Activated CD4-positive, alpha-beta T cell treated with anti-CD3 and anti-CD28 coated beads for 36 hours (primary cell): ENCODE results near the gene SHC3. TPM values are rescaled to one million over a fixed set of nuclear protein-coding genes. Genes with fewer than 3 reads are reported as not detected.

ENCODE experiments used
- ATAC-seq: fragments of 200-7000 bp; cut with Tn5 transposase; one replicate; pipeline ENCODE4 v1.10.0; 2021; ENCODE audit warnings: mild to moderate bottlenecking, moderate library complexity
- CTCF ChIA-PET: fragments of 350-600 bp; sonication (Branson Sonifier 250); formaldehyde crosslinking; loops from one replicate; lab custom pipeline; 2021; ENCODE audit warnings: antibody characterized with exemption; lab: Charles Lee
- POLR2A ChIA-PET: fragments of 350-600 bp; sonication (Branson Sonifier 250); formaldehyde crosslinking; loops from one replicate; lab custom pipeline; 2021; ENCODE audit warnings: antibody characterized with exemption, inconsistent platforms; lab: Charles Lee
- DNase-seq: peaks from one replicate; pipeline ENCODE4 v3.0.0-alpha.2; 2020
- H3K27ac Mint-ChIP-seq: one replicate; pipeline ENCODE4 v1.8.0; 2021; ENCODE audit warnings: mixed read lengths
- H3K27me3 Mint-ChIP-seq: one replicate; pipeline ENCODE4 v1.8.0; 2021; ENCODE audit warnings: mixed read lengths
- H3K36me3 Mint-ChIP-seq: one replicate; pipeline ENCODE4 v1.8.0; 2021; ENCODE audit warnings: low read depth, mixed read lengths
- H3K4me1 Mint-ChIP-seq: one replicate; pipeline ENCODE4 v1.8.0; 2021; ENCODE audit warnings: mixed read lengths
- H3K4me3 Mint-ChIP-seq: one replicate; pipeline ENCODE4 v1.8.0; 2021; ENCODE audit warnings: mild to moderate bottlenecking, moderate library complexity, mixed read lengths
- H3K9me3 Mint-ChIP-seq: one replicate; pipeline ENCODE4 v1.8.0; 2021; ENCODE audit warnings: low read depth, mixed read lengths
- intact Hi-C, 2 experiments: fragments of 100-400 bp; cut with DNase I in 1 of 2; cut with micrococcal nuclease in 1 of 2; formaldehyde crosslinking; loops; one replicate each; pipeline versions ENCODE4 v1.14.2 to v1.15.1; 2022 to 2024; cut with DNase I, micrococcal nuclease
- total RNA-seq, 2 experiments: library from RNA; stranded (reverse); gene quantifications; one replicate each; pipeline ENCODE4 v1.2.3, GENCODE V29; 2021

Gene SHC3
- not detected for total RNA-seq

- ATAC-seq, result no peak
- POLR2A ChIA-PET, result no interaction called here
- H3K27me3 Mint-ChIP-seq, result peaks cover 44% of the 10 kb centered on the region
Observed at GRCh38 chr9:89177944-89178829, at the start of gene SHC3. Gene SHC3, minus strand, starts transcription at chr9:89178818. Its CDS starts 358 bp downstream, at chr9:89178460.

GRCh38 chr9:89225991-89226471, 47.4 kb upstream of the SHC3 start:
- Mint-ChIP-seq H3K36me3 (no peaks in the 10 kb centered on the region), H3K27me3 (peaks cover 25% of the 10 kb centered on the region), H3K4me3 (no peak overlapping the region), H3K9me3 (no peaks in the 10 kb centered on the region), H3K27ac (no peak overlapping the region), H3K4me1 (no peaks in the 10 kb centered on the region)
- ATAC-seq (no peak), DNase-seq (no peak)
- ChIA-PET CTCF (no interaction called here), POLR2A (no interaction called here)
- intact Hi-C loops, result no loop called here

More at GRCh38 chr9:89177944-89178829, at the start of gene SHC3:
- CTCF ChIA-PET, result no interaction called here
- H3K4me1 Mint-ChIP-seq, result peaks cover 24% of the 10 kb centered on the region
- H3K9me3 Mint-ChIP-seq, result no peaks in the 10 kb centered on the region
- intact Hi-C loops, result no loop called here
- no peaks in the 10 kb centered on the region for H3K36me3 Mint-ChIP-seq
- H3K27ac Mint-ChIP-seq, result no peak within 1 kb of the TSS
- peak; percentile 34 for DNase-seq
- H3K4me3 Mint-ChIP-seq, result peak within 1 kb of the TSS; percentile 55

GRCh38 chr9:89225587-89225986, 47.0 kb upstream of the SHC3 start:
- H3K27me3 Mint-ChIP-seq, result peaks cover 24% of the 10 kb centered on the region
- ATAC-seq (no peak), DNase-seq (no peak)
- H3K27ac Mint-ChIP-seq, result no peak overlapping the region
- H3K4me3 Mint-ChIP-seq, result no peak overlapping the region
- no peaks in the 10 kb centered on the region for H3K4me1 Mint-ChIP-seq
- no peaks in the 10 kb centered on the region for H3K36me3 Mint-ChIP-seq
- POLR2A ChIA-PET, result no interaction called here
- intact Hi-C loops, result no loop called here
- CTCF ChIA-PET, result no interaction called here
- no peaks in the 10 kb centered on the region for H3K9me3 Mint-ChIP-seq

- intact Hi-C loops, result no loop called here
- no peaks in the 10 kb centered on the region for H3K9me3 Mint-ChIP-seq
- no peak for ATAC-seq
- no peaks in the 10 kb centered on the region for H3K4me1 Mint-ChIP-seq
- no peak overlapping the region for H3K4me3 Mint-ChIP-seq
- POLR2A ChIA-PET, result no interaction called here
- CTCF ChIA-PET, result interaction anchor here (0.6 to 0.7 kb wide), 2 partner anchors 53 to 134 kb away, joined by 3 read pairs; no protein-coding TSS in a partner anchor
- no peak overlapping the region for H3K27ac Mint-ChIP-seq
- H3K27me3 Mint-ChIP-seq, result peaks cover 22% of the 10 kb centered on the region
- no peak for DNase-seq
- H3K36me3 Mint-ChIP-seq, result no peaks in the 10 kb centered on the region
Observed at GRCh38 chr9:89225036-89225435, 46.4 kb upstream of the SHC3 start.

GRCh38 chr9:89224633-89225032, 46.0 kb upstream of the SHC3 start:
- Mint-ChIP-seq H3K9me3 (no peaks in the 10 kb centered on the region), H3K4me1 (no peaks in the 10 kb centered on the region), H3K27me3 (peaks cover 19% of the 10 kb centered on the region), H3K27ac (no peak overlapping the region), H3K36me3 (no peaks in the 10 kb centered on the region), H3K4me3 (no peak overlapping the region)
- DNase-seq (no peak), ATAC-seq (no peak)
- intact Hi-C loops, result no loop called here
- POLR2A ChIA-PET, result no interaction called here
- CTCF ChIA-PET, result interaction anchor here (0.5 to 0.7 kb wide), 3 partner anchors 54 to 607 kb away, joined by 3 read pairs; no protein-coding TSS in a partner anchor

GRCh38 chr9:89223396-89223977, 44.9 kb upstream of the SHC3 start:
- ATAC-seq (no peak), DNase-seq (no peak)
- Mint-ChIP-seq H3K9me3 (no peaks in the 10 kb centered on the region), H3K4me3 (no peak overlapping the region), H3K36me3 (no peaks in the 10 kb centered on the region), H3K27me3 (peaks cover 21% of the 10 kb centered on the region), H3K27ac (no peak overlapping the region), H3K4me1 (no peaks in the 10 kb centered on the region)
- intact Hi-C loops, result no loop called here
- POLR2A ChIA-PET, result no interaction called here
- CTCF ChIA-PET, result no interaction called here

GRCh38 chr9:89219637-89220036, 41.0 kb upstream of the SHC3 start:
- ChIA-PET POLR2A (no interaction called here), CTCF (no interaction called here)
- Mint-ChIP-seq H3K36me3 (no peaks in the 10 kb centered on the region), H3K27me3 (peaks cover 10% of the 10 kb centered on the region), H3K9me3 (no peaks in the 10 kb centered on the region), H3K27ac (no peak overlapping the region), H3K4me1 (no peaks in the 10 kb centered on the region), H3K4me3 (no peak overlapping the region)
- intact Hi-C loops, result no loop called here
- DNase-seq (no peak), ATAC-seq (no peak)

GRCh38 chr9:89218040-89218928, 39.7 kb upstream of the SHC3 start:
- peaks cover 12% of the 10 kb centered on the region for H3K27me3 Mint-ChIP-seq
- H3K36me3 Mint-ChIP-seq, result no peaks in the 10 kb centered on the region
- no peak overlapping the region for H3K27ac Mint-ChIP-seq
- no peaks in the 10 kb centered on the region for H3K9me3 Mint-ChIP-seq
- ChIA-PET CTCF (no interaction called here), POLR2A (no interaction called here)
- no peak for DNase-seq
- no peaks in the 10 kb centered on the region for H3K4me1 Mint-ChIP-seq
- ATAC-seq, result no peak
- no peak overlapping the region for H3K4me3 Mint-ChIP-seq
- intact Hi-C loops, result no loop called here

GRCh38 chr9:89215342-89215741, 36.7 kb upstream of the SHC3 start:
- H3K27ac Mint-ChIP-seq, result no peak overlapping the region
- intact Hi-C loops, result no loop called here
- no peak for ATAC-seq
- H3K9me3 Mint-ChIP-seq, result no peaks in the 10 kb centered on the region
- POLR2A ChIA-PET, result interaction anchor here (0.5 kb wide), 1 partner anchor 109 kb away, joined by 3 read pairs; no protein-coding TSS in a partner anchor
- DNase-seq, result no peak
- peaks cover 10% of the 10 kb centered on the region for H3K27me3 Mint-ChIP-seq
- CTCF ChIA-PET, result no interaction called here
- no peaks in the 10 kb centered on the region for H3K4me1 Mint-ChIP-seq
- H3K36me3 Mint-ChIP-seq, result no peaks in the 10 kb centered on the region
- no peak overlapping the region for H3K4me3 Mint-ChIP-seq

GRCh38 chr9:89213396-89213880, 34.8 kb upstream of the SHC3 start:
- Mint-ChIP-seq H3K4me1 (no peaks in the 10 kb centered on the region), H3K4me3 (no peak overlapping the region), H3K27me3 (peaks cover 7% of the 10 kb centered on the region), H3K27ac (no peak overlapping the region), H3K9me3 (no peaks in the 10 kb centered on the region), H3K36me3 (no peaks in the 10 kb centered on the region)
- CTCF ChIA-PET, result no interaction called here
- DNase-seq (no peak), ATAC-seq (no peak)
- POLR2A ChIA-PET, result no interaction called here
- intact Hi-C loops, result no loop called here

GRCh38 chr9:89212171-89212570, 33.6 kb upstream of the SHC3 start:
- POLR2A ChIA-PET, result no interaction called here
- Mint-ChIP-seq H3K4me3 (no peak overlapping the region), H3K9me3 (no peaks in the 10 kb centered on the region), H3K4me1 (no peaks in the 10 kb centered on the region), H3K36me3 (no peaks in the 10 kb centered on the region), H3K27ac (no peak overlapping the region), H3K27me3 (peaks cover 7% of the 10 kb centered on the region)
- intact Hi-C loops, result no loop called here
- CTCF ChIA-PET, result no interaction called here
- no peak for ATAC-seq
- DNase-seq, result no peak
